CD8-positive, alpha-beta memory T cell (primary cell): ENCODE measurements around the gene ZFPM1. TPM values are rescaled to one million over a fixed set of nuclear protein-coding genes. Genes with fewer than 3 reads are reported as not detected.

Experiments
- CTCF ChIA-PET: fragments of 350-600 bp; sonication (Branson Sonifier 250); formaldehyde crosslinking; loops from one replicate; lab custom pipeline; 2021; ENCODE audit warnings: antibody characterized with exemption; lab: Charles Lee
- POLR2A ChIA-PET: fragments of 350-600 bp; sonication (Branson Sonifier 250); formaldehyde crosslinking; loops from one replicate; lab custom pipeline; 2021; ENCODE audit warnings: antibody characterized with exemption; lab: Charles Lee
- DNase-seq, 5 donors: peaks; one replicate each; pipeline versions ENCODE4 v3.0.0 to v3.0.0-alpha.2; 2020 to 2022; ENCODE audit warnings: mixed read lengths in 1 of 5
- H3K27ac ChIP-seq: one replicate; pipeline ENCODE4 v1.7.0; 2013; ENCODE audit warnings: low read depth, mild to moderate bottlenecking, low read length, moderate library complexity
- H3K27me3 ChIP-seq: 2 replicates; pipeline ENCODE4 v1.7.0; 2013; ENCODE audit warnings: low read length, mild to moderate bottlenecking; ENCODE audit not compliant: insufficient read depth, poor library complexity, severe bottlenecking
- H3K36me3 ChIP-seq: 2 replicates; pipeline ENCODE4 v1.7.0; 2013; ENCODE audit warnings: mild to moderate bottlenecking, low read length, moderate library complexity; ENCODE audit not compliant: insufficient read depth
- H3K4me1 ChIP-seq: 2 replicates; pipeline ENCODE4 v1.7.0; 2013; ENCODE audit warnings: mild to moderate bottlenecking, low read length, moderate library complexity; ENCODE audit not compliant: insufficient read depth
- H3K4me3 ChIP-seq: 2 replicates; pipeline ENCODE4 v1.7.0; 2013; ENCODE audit warnings: mild to moderate bottlenecking, low read length
- H3K9me3 ChIP-seq: 2 replicates; pipeline ENCODE4 v1.7.0; 2013; ENCODE audit warnings: mild to moderate bottlenecking, low read length
- H3K27ac Mint-ChIP-seq, 8 donors: one replicate each; pipeline ENCODE4 v1.8.0; 2020 to 2021; ENCODE audit warnings: mixed read lengths in 8 of 8, mild to moderate bottlenecking in 6 of 8, inconsistent platforms in 3 of 8, moderate library complexity in 3 of 8
- H3K27me3 Mint-ChIP-seq, 2 donors: one replicate each; pipeline ENCODE4 v1.8.0; 2020 to 2021; ENCODE audit warnings: mixed read lengths in 2 of 2, mild to moderate bottlenecking in 1 of 2, moderate library complexity in 1 of 2
- H3K36me3 Mint-ChIP-seq, 3 donors: one replicate each; pipeline ENCODE4 v1.8.0; 2020 to 2021; ENCODE audit warnings: mixed read lengths in 3 of 3, inconsistent platforms in 1 of 3, mild to moderate bottlenecking in 1 of 3
- H3K4me1 Mint-ChIP-seq, 3 donors: one replicate each; pipeline ENCODE4 v1.8.0; 2020 to 2021; ENCODE audit warnings: mixed read lengths in 3 of 3, inconsistent platforms in 1 of 3, mild to moderate bottlenecking in 1 of 3
- H3K4me3 Mint-ChIP-seq, 7 donors: one replicate each; pipeline ENCODE4 v1.8.0; 2020 to 2021; ENCODE audit warnings: mixed read lengths in 7 of 7, mild to moderate bottlenecking in 6 of 7, moderate library complexity in 4 of 7, inconsistent platforms in 2 of 7
- H3K9me3 Mint-ChIP-seq, 5 donors: one replicate each; pipeline ENCODE4 v1.8.0; 2020 to 2022; ENCODE audit warnings: mixed read lengths in 5 of 5, mild to moderate bottlenecking in 3 of 5, moderate library complexity in 2 of 5, inconsistent platforms in 1 of 5
- polyA plus RNA-seq: library from polyadenylated mRNA; unstranded; fragments of 300-500 nt; fragmentation: Illumina TruSeq; gene quantifications from one replicate; pipeline ENCODE4 v1.2.3, GENCODE V29; 2021
- total RNA-seq, 2 experiments: library from RNA; stranded (reverse); gene quantifications; one replicate each; pipeline ENCODE4 v1.2.3, GENCODE V29; 2021

The ZFPM1 gene
- total and polyA plus RNA-seq, 3 experiments from 2014 or later: 0.71 to 16.7 (median 15.5) TPM

GRCh38 chr16:88570691-88571092 is 117.6 kb downstream of the ZFPM1 start:
- Mint-ChIP-seq H3K27ac (peak overlapping the region; percentile 76 to 96 (median 84)), H3K9me3 (no peaks in the 10 kb centered on the region), H3K4me3 (peak overlapping the region; percentile 82 to 93 (median 86)), H3K36me3 (peaks cover 0 to 37% (median 3%) of the 10 kb centered on the region in 3 donors), H3K4me1 (peaks cover 22 to 44% (median 37%) of the 10 kb centered on the region in 3 donors), H3K27me3 (no peaks in the 10 kb centered on the region)
- Histone ChIP-seq H3K4me3 (peak overlapping the region; percentile 60), H3K4me1 (peaks cover 26% of the 10 kb centered on the region), H3K9me3 (no peaks in the 10 kb centered on the region), H3K36me3 (peaks cover 12% of the 10 kb centered on the region), H3K27me3 (no peaks in the 10 kb centered on the region), H3K27ac (peak overlapping the region; percentile 71)
- DNase-seq: peak in 3 of 5 donors; percentile 24 to 59 (median 30)
- POLR2A ChIA-PET: interaction anchor here (0.5 to 2.1 kb wide), 11 partner anchors 25 to 1167 kb away, joined by 3 to 18 read pairs (median 5); no protein-coding TSS in a partner anchor
- CTCF ChIA-PET: interaction anchor here (0.7 to 1.8 kb wide), 16 partner anchors 10 to 647 kb away, joined by 3 to 10 read pairs (median 3); partner anchors contain the start of gene ZNF778

DNA sequence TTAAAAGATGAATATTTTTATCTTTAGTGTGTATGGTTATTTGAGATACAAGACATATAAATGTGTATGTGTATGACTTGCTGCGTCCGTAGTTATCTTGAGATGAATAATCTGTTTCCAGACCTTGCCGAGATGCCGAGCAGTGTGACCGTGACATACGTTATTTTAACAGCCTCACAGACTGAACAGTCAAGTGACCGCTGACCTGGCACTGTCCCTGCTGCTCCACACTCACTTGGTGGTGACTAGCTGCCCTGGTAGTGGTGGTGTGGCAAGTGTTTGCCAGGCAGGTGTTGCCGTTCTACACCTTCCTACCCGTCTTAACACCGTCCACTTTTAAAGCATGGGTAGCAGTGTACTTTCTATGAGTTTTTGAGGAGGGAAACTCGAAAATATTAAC is 122.2 kb downstream of the ZFPM1 start:
- POLR2A ChIA-PET: no interaction called here
- Mint-ChIP-seq H3K27me3 (no peaks in the 10 kb centered on the region), H3K36me3 (peaks cover 3 to 80% (median 13%) of the 10 kb centered on the region in 3 donors), H3K9me3 (no peaks in the 10 kb centered on the region), H3K4me3 (no peak overlapping the region), H3K4me1 (peaks cover 40 to 77% (median 56%) of the 10 kb centered on the region in 3 donors), H3K27ac (no peak overlapping the region)
- peaks cover 45% of the 10 kb centered on the region for H3K36me3 ChIP-seq
- H3K4me1 ChIP-seq: peaks cover 19% of the 10 kb centered on the region
- H3K9me3 ChIP-seq: no peaks in the 10 kb centered on the region
- H3K27ac ChIP-seq: no peak overlapping the region
- H3K27me3 ChIP-seq: no peaks in the 10 kb centered on the region
- no peak overlapping the region for H3K4me3 ChIP-seq
- CTCF ChIA-PET: no interaction called here
- DNase-seq: no peak

GRCh38 chr16:88576307-88576706 is 123.2 kb downstream of the ZFPM1 start:
- POLR2A ChIA-PET: no interaction called here
- Mint-ChIP-seq H3K27me3 (no peaks in the 10 kb centered on the region), H3K27ac (peak overlapping the region in 1 of 8 donors; percentile 81), H3K9me3 (no peaks in the 10 kb centered on the region), H3K36me3 (peaks cover 3 to 83% (median 17%) of the 10 kb centered on the region in 3 donors), H3K4me1 (peaks cover 42 to 76% (median 58%) of the 10 kb centered on the region in 3 donors), H3K4me3 (no peak overlapping the region)
- H3K4me3 ChIP-seq: no peak overlapping the region
- H3K27me3 ChIP-seq: no peaks in the 10 kb centered on the region
- peaks cover 12% of the 10 kb centered on the region for H3K4me1 ChIP-seq
- peaks cover 45% of the 10 kb centered on the region for H3K36me3 ChIP-seq
- no peak overlapping the region for H3K27ac ChIP-seq
- CTCF ChIA-PET: no interaction called here
- no peak for DNase-seq
- no peaks in the 10 kb centered on the region for H3K9me3 ChIP-seq

GRCh38 chr16:88577166-88577565 is 124.1 kb downstream of the ZFPM1 start:
- no peak for DNase-seq
- H3K4me3 ChIP-seq: no peak overlapping the region

DNA sequence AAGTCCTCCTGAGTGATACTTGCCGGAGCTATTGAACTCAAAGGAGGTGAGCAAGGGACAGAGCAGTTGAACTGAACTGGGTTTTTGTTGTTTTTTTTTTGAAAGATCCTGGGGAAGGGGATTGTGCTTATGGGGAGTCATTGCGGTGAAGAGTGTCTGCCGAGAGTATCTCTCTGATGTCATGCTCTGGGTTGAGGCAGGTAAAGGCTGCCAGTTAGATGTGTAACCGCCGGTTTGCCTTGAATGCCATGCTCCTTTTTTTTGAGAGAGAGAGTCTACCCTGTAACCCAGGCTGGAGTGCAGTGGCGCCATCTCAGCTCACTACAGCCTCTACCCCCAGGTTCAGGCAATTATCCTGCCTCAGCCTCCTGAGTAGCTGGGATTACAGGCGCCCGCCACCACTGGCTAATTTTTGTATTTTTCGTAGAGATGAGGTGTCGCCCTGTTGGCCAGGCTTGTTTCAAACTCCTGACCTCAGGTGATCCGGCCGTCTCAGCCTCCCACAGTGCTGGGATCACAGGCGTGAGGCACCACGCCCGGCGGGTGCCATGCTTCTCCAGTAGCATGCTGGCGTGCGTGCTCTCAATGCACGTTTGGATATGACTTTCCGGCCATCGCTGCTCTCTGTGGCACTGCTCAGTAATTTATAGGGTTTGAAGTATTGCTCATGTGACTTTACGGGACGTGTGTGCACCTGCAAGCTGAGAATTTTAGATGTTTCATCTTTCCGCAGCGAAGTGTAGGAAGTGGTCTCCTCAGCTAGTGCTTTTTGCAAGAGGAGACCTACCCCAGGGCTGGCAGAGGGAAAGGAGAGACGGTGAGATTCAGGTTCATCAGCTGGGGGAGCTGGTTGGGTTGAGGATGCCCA is 125.6 kb downstream of the ZFPM1 start:
- no peaks in the 10 kb centered on the region for H3K4me1 ChIP-seq
- H3K9me3 ChIP-seq: no peaks in the 10 kb centered on the region
- H3K36me3 Mint-ChIP-seq: peaks cover 3 to 80% (median 20%) of the 10 kb centered on the region in 3 donors
- no peaks in the 10 kb centered on the region for H3K27me3 Mint-ChIP-seq
- H3K27ac Mint-ChIP-seq: peak overlapping the region in 6 of 8 donors; percentile 6 to 61 (median 44)
- peaks cover 42% of the 10 kb centered on the region for H3K36me3 ChIP-seq
- ChIA-PET POLR2A (interaction anchor here (0.5 kb wide), 1 partner anchor 9 kb away, joined by 3 read pairs; the partner anchor contains the start of gene ZC3H18), CTCF (no interaction called here)
- H3K27ac ChIP-seq: no peak overlapping the region
- H3K4me1 Mint-ChIP-seq: peaks cover 35 to 72% (median 41%) of the 10 kb centered on the region in 3 donors
- no peak overlapping the region for H3K4me3 ChIP-seq
- peak in 1 of 5 donors; percentile 30 for DNase-seq
- H3K9me3 Mint-ChIP-seq: no peaks in the 10 kb centered on the region
- no peaks in the 10 kb centered on the region for H3K27me3 ChIP-seq
- peak overlapping the region in 2 of 7 donors; percentile 7 to 40 for H3K4me3 Mint-ChIP-seq

More at GRCh38 chr16:88577166-88577565, 124.1 kb downstream of the ZFPM1 start:
- peaks cover 42% of the 10 kb centered on the region for H3K36me3 ChIP-seq
- H3K27ac Mint-ChIP-seq: peak overlapping the region in 3 of 8 donors; percentile 46 to 89 (median 54)
- H3K4me3 Mint-ChIP-seq: peak overlapping the region in 1 of 7 donors; percentile 27
- H3K9me3 ChIP-seq: no peaks in the 10 kb centered on the region
- peaks cover 3 to 82% (median 20%) of the 10 kb centered on the region in 3 donors for H3K36me3 Mint-ChIP-seq
- peaks cover 38 to 72% (median 50%) of the 10 kb centered on the region in 3 donors for H3K4me1 Mint-ChIP-seq
- H3K4me1 ChIP-seq: peaks cover 4% of the 10 kb centered on the region
- no peaks in the 10 kb centered on the region for H3K27me3 Mint-ChIP-seq
- ChIA-PET POLR2A (no interaction called here), CTCF (no interaction called here)
- H3K9me3 Mint-ChIP-seq: no peaks in the 10 kb centered on the region
- no peak overlapping the region for H3K27ac ChIP-seq
- no peaks in the 10 kb centered on the region for H3K27me3 ChIP-seq

DNA sequence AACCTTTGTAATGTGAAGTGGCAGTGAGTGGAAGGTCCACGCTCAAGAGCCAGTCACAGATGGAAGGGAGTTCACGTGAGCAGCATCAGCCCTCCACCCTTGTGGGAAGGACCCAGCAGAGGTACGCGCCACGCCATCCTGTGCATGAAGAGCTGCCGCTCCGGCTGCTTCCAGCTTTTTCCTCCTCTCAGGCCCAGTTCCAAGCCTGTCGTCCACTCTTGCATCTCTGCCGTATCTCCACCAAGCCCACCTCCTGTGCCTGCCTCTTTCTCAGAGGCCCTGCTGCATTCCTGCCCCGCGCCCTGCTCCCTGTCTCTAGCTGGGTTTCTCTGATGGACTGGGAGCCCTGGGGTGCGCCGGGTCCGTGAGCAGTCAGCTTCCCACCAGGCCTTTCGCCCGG is 127.3 kb downstream of the ZFPM1 start:
- Mint-ChIP-seq H3K4me1 (peaks cover 39 to 73% (median 43%) of the 10 kb centered on the region in 3 donors), H3K27me3 (no peaks in the 10 kb centered on the region), H3K9me3 (no peaks in the 10 kb centered on the region), H3K4me3 (no peak overlapping the region), H3K36me3 (peaks cover 3 to 83% (median 17%) of the 10 kb centered on the region in 3 donors), H3K27ac (peak overlapping the region in 5 of 8 donors; percentile 38 to 75 (median 68))
- no peaks in the 10 kb centered on the region for H3K4me1 ChIP-seq
- DNase-seq: no peak
- H3K27ac ChIP-seq: no peak overlapping the region
- ChIA-PET POLR2A (interaction anchor here (0.6 kb wide), 1 partner anchor 11 kb away, joined by 3 read pairs; no protein-coding TSS in a partner anchor), CTCF (no interaction called here)
- H3K9me3 ChIP-seq: no peaks in the 10 kb centered on the region
- no peak overlapping the region for H3K4me3 ChIP-seq
- no peaks in the 10 kb centered on the region for H3K27me3 ChIP-seq
- peaks cover 40% of the 10 kb centered on the region for H3K36me3 ChIP-seq

DNA sequence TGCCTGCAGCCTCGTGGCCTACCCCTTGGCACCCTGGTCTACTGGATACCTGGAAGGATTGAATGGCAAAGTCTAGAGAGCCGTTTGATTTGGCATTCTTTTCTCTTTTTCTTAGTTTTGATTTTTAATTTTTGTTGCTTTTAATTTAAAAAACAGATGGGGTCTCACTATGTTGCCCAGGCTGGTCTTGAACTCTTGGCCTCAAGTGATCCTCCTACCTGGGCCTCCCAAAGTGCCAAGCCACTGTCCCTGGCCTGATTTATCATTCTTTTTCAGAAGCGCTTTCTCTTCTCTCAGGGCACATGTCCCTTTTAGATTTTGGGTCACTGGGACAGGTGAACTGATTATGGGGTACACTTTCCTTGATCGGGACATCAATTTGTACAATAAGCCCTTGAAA is 128.0 kb downstream of the ZFPM1 start:
- Histone ChIP-seq H3K4me3 (no peak overlapping the region), H3K36me3 (peaks cover 38% of the 10 kb centered on the region), H3K27ac (no peak overlapping the region), H3K4me1 (no peaks in the 10 kb centered on the region), H3K27me3 (no peaks in the 10 kb centered on the region), H3K9me3 (no peaks in the 10 kb centered on the region)
- no peak for DNase-seq
- Mint-ChIP-seq H3K27me3 (no peaks in the 10 kb centered on the region), H3K4me1 (peaks cover 42 to 77% (median 43%) of the 10 kb centered on the region in 3 donors), H3K36me3 (peaks cover 3 to 83% (median 17%) of the 10 kb centered on the region in 3 donors), H3K27ac (peak overlapping the region in 2 of 8 donors; percentile 17 to 75), H3K9me3 (no peaks in the 10 kb centered on the region), H3K4me3 (no peak overlapping the region)
- ChIA-PET CTCF (no interaction called here), POLR2A (no interaction called here)
